PC-3 (cell line): Measurements from ENCODE around the gene ESPN. TPM values are rescaled to one million over a fixed set of nuclear protein-coding genes. Genes with fewer than 3 reads are reported as not detected.

ENCODE experiments used
- ATAC-seq: fragments of 200-7000 bp; cut with Tn5 transposase; 2 replicates; pipeline ENCODE4 v1.9.1; 2020; ENCODE audit warnings: mild to moderate bottlenecking, moderate library complexity
- BruUV-seq: library from RNA; stranded (reverse); fragments of 400-500 nt; replicated peaks from 2 replicates; lab custom pipeline; 2021; lab: Mats Ljungman, UMichigan
- CTCF ChIA-PET: fragments of 300-600 bp; sonication (Branson Sonifier 250); formaldehyde crosslinking; loops from one replicate; lab custom pipeline; 2022; ENCODE audit warnings: antibody characterized with exemption; lab: Charles Lee
- POLR2A ChIA-PET: fragments of 300-600 bp; sonication (Branson Sonifier 250); formaldehyde crosslinking; loops from one replicate; lab custom pipeline; 2022; ENCODE audit warnings: antibody characterized with exemption; ENCODE audit not compliant: unreplicated experiment; lab: Charles Lee
- DNase-seq: peaks from one replicate; pipeline ENCODE4 v3.0.0-alpha.2; 2015
- H2AFZ ChIP-seq: fragments of 300-600 bp; sonication (generic); 2 replicates; pipeline ENCODE4 v1.6.0; 2016; ENCODE audit warnings: antibody characterized with exemption, low read length
- H3F3A ChIP-seq: fragments of 300-600 bp; sonication (generic); one replicate; pipeline ENCODE4 v1.6.0; 2017; ENCODE audit warnings: antibody characterized with exemption, low read length, control low read depth, mild to moderate bottlenecking; ENCODE audit not compliant: unreplicated experiment
- H3K27ac ChIP-seq: fragments of 300-600 bp; sonication (generic); 2 replicates; pipeline ENCODE4 v1.5.1; 2016; ENCODE audit warnings: mild to moderate bottlenecking, low read length
- H3K27me3 ChIP-seq: fragments of 300-600 bp; sonication (generic); 2 replicates; pipeline ENCODE4 v1.6.1; 2016; ENCODE audit warnings: low read length, mixed read lengths
- H3K36me3 ChIP-seq: fragments of 300-600 bp; sonication (generic); 2 replicates; pipeline ENCODE4 v1.6.1; 2016; ENCODE audit warnings: low read depth, mixed run types, low read length, mixed read lengths
- H3K4me1 ChIP-seq: fragments of 300-600 bp; sonication (generic); 2 replicates; pipeline ENCODE4 v1.5.1; 2016; ENCODE audit warnings: low read length; ENCODE audit not compliant: insufficient read depth
- H3K4me2 ChIP-seq: fragments of 300-600 bp; sonication (generic); 2 replicates; pipeline ENCODE4 v1.6.0; 2016; ENCODE audit warnings: low read length
- H3K4me3 ChIP-seq: fragments of 300-600 bp; sonication (generic); 2 replicates; pipeline ENCODE4 v1.5.1; 2016; ENCODE audit warnings: mild to moderate bottlenecking, low read length, mixed read lengths
- H3K79me2 ChIP-seq: fragments of 300-600 bp; sonication (generic); 2 replicates; pipeline ENCODE4 v1.6.1; 2017; ENCODE audit warnings: low read length, mixed read lengths
- H3K9ac ChIP-seq: fragments of 300-600 bp; sonication (generic); 2 replicates; pipeline ENCODE4 v1.6.0; 2016; ENCODE audit warnings: mild to moderate bottlenecking, low read length
- H3K9me2 ChIP-seq: fragments of 300-600 bp; sonication (generic); replicated peaks from 2 replicates; pipeline ENCODE4 v1.6.1; 2016; ENCODE audit warnings: mixed run types, low read length, mixed read lengths
- H3K9me3 ChIP-seq: fragments of 300-600 bp; sonication (generic); 2 replicates; pipeline ENCODE4 v1.6.1; 2016; ENCODE audit warnings: low read length, mixed read lengths
- H4K20me1 ChIP-seq: fragments of 300-600 bp; sonication (generic); 2 replicates; pipeline ENCODE4 v1.6.1; 2016; ENCODE audit warnings: low read length, mixed read lengths
- CTCF ChIP-seq: fragments of 300-600 bp; sonication (generic); conservative IDR thresholded peaks from 2 replicates; pipeline ENCODE4 v1.5.1; 2017; ENCODE audit warnings: antibody characterized with exemption, low read depth, mild to moderate bottlenecking, low read length
- EZH2 ChIP-seq: fragments of 300-600 bp; sonication (generic); IDR thresholded peaks from one replicate; pipeline ENCODE4 v1.6.1; 2017; ENCODE audit warnings: antibody characterized with exemption, mild to moderate bottlenecking, low read length; ENCODE audit not compliant: unreplicated experiment
- EZH2phosphoT487 ChIP-seq: fragments of 300-600 bp; sonication (generic); IDR thresholded peaks from 2 replicates; pipeline ENCODE4 v1.6.1; 2018; ENCODE audit warnings: mild to moderate bottlenecking, antibody characterized with exemption, low read length, borderline replicate concordance
- intact Hi-C: fragments of 100-400 bp; cut with micrococcal nuclease; formaldehyde crosslinking; loops from 2 replicates; pipeline ENCODE4 v1.9.0; 2023
- total RNA-seq: library from RNA; depleted of rRNA; stranded (reverse); fragments of >200 nt; gene quantifications from 2 replicates; pipeline ENCODE4 v1.2.3, GENCODE V29; 2014

ESPN gene
- total RNA-seq, 1 experiment from 2014 or later, result 11.1 TPM

- POLR2A ChIA-PET, result interaction anchor here (0.6 to 0.7 kb wide), 3 partner anchors 42 to 167 kb away, joined by 3 to 37 read pairs (median 3); partner anchors contain the start of gene PLEKHG5
- no peaks in the 10 kb centered on the region for H3K9me3 ChIP-seq
- peak; percentile 85 for DNase-seq
- H3K4me3 ChIP-seq, result peak overlapping the region; percentile 53; the same call in 1 of the 2 replicates
- CTCF ChIA-PET, result interaction anchor here (0.6 to 1.0 kb wide), 4 partner anchors 17 to 80 kb away, joined by 3 to 7 read pairs (median 4); no protein-coding TSS in a partner anchor
- intact Hi-C loops, result no loop called here
- no peaks in the 10 kb centered on the region for H3F3A ChIP-seq
- no peaks in the 10 kb centered on the region for H3K36me3 ChIP-seq
- BruUV-seq, result no TSS peak
- peak; percentile 70 for ATAC-seq
- H3K27ac ChIP-seq, result no peak overlapping the region
- peak overlapping the region; percentile 71 for H3K4me2 ChIP-seq
- H3K9ac ChIP-seq, result no peak overlapping the region
- H3K27me3 ChIP-seq, result no peaks in the 10 kb centered on the region
- no peaks in the 10 kb centered on the region for H4K20me1 ChIP-seq
- no peaks in the 10 kb centered on the region for H3K79me2 ChIP-seq
- no peak for TF ChIP-seq EZH2phosphoT487
- TF ChIP-seq CTCF, result peak; percentile 53
- TF ChIP-seq EZH2, result no peak
- H3K4me1 ChIP-seq, result no peaks in the 10 kb centered on the region; the same call in 1 of the 2 replicates
- H3K9me2 ChIP-seq, result no peaks in the 10 kb centered on the region
- H2AFZ ChIP-seq, result peak overlapping the region; percentile 75
These were observed 15.9 kb downstream of the ESPN start for GRCh38 chr1:6440198-6441126.

DNA sequence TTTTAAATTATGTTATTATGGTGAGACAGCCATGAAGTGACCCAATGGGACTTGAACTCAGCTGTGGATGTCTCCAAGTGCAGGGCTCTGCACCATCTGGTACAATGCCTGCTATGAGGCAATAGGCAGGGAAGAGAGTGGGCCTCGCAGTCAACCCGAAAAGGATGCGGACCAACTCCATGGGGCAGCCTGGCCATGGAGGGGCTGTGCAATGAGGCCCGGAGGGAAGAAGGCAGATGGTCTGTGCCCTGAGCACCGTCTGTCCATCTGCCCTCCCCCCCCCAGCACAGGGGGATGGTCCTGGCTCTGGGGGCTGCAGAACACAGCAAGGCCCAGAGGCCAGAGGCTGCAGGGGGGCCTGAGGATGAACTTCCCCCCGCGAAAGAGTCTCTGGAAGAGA is 17.0 kb downstream of the ESPN start:
- Histone ChIP-seq H3K36me3 (no peaks in the 10 kb centered on the region), H4K20me1 (no peaks in the 10 kb centered on the region), H3K27ac (no peak overlapping the region), H3K79me2 (no peaks in the 10 kb centered on the region), H3K9ac (no peak overlapping the region), H3K4me2 (no peak overlapping the region), H3K27me3 (no peaks in the 10 kb centered on the region), H3K9me2 (no peaks in the 10 kb centered on the region), H3K4me1 (no peaks in the 10 kb centered on the region; the same call in 1 of the 2 replicates), H3K9me3 (no peaks in the 10 kb centered on the region), H3K4me3 (no peak overlapping the region), H3F3A (no peaks in the 10 kb centered on the region), H2AFZ (no peak overlapping the region)
- BruUV-seq, result no TSS peak
- DNase-seq (no peak), ATAC-seq (no peak)
- intact Hi-C loops, result no loop called here
- no peak for TF ChIP-seq CTCF
- no peak for TF ChIP-seq EZH2phosphoT487
- no peak for TF ChIP-seq EZH2
- POLR2A ChIA-PET, result no interaction called here
- CTCF ChIA-PET, result no interaction called here
